Sigmoid colon (tissue), 4 donors: ENCODE data around the gene ONECUT3.

Experiments
- CTCF ChIP-seq, 4 experiments: fragments of 450-650 bp in 3 of 4; fragments of 200-600 bp in 1 of 4; IDR thresholded peaks; one replicate each; pipeline ENCODE4 v1.5.1; 2016 to 2019; ENCODE audit warnings: antibody characterized with exemption in 4 of 4, mild to moderate bottlenecking in 3 of 4, moderate library complexity in 2 of 4
- POLR2A ChIP-seq, 2 donors: fragments of 450-650 bp; IDR thresholded peaks; one replicate each; pipeline ENCODE4 v1.6.1; 2016; ENCODE audit warnings: antibody characterized with exemption in 2 of 2, mild to moderate bottlenecking in 2 of 2, moderate library complexity in 2 of 2
- POLR2AphosphoS5 ChIP-seq, 4 donors: sonication (generic); formaldehyde crosslinking; IDR thresholded peaks; one replicate each; pipeline ENCODE4 v1.6.1; 2017; ENCODE audit warnings: antibody characterized with exemption in 4 of 4

- TF ChIP-seq CTCF (IDR thresholded peaks at IDR 0.05) (no peak), POLR2AphosphoS5 (IDR thresholded peaks at IDR 0.05) (no peak), POLR2A (IDR thresholded peaks at IDR 0.05) (no peak)
Measured at GRCh38 chr19:1824252-1824622, 70.9 kb downstream of the ONECUT3 start.
